Neural cell (in vitro differentiated cells): Measurements from ENCODE around the gene KCTD12.

ENCODE experiments used
- CTCF ChIP-seq: fragments of 450-650 bp; IDR thresholded peaks from 2 replicates; pipeline ENCODE4 v1.5.1; 2014; ENCODE audit warnings: antibody characterized with exemption, mild to moderate bottlenecking, moderate library complexity; ENCODE audit not compliant: poor library complexity, severe bottlenecking
- EZH2 ChIP-seq: fragments of 200-600, 300-800 bp; shearing (Covaris generic), sonication (generic); IDR thresholded peaks from 2 replicates; pipeline ENCODE4 v1.6.1; 2014; ENCODE audit warnings: antibody characterized with exemption, low read length, borderline replicate concordance, mild to moderate bottlenecking; ENCODE audit not compliant: insufficient read depth, poor library complexity, severe bottlenecking
- MXI1 ChIP-seq: fragments of 450-650 bp; conservative IDR thresholded peaks from 2 replicates; pipeline ENCODE4 v1.6.1; 2014; ENCODE audit warnings: antibody characterized with exemption, mild to moderate bottlenecking; ENCODE audit not compliant: poor library complexity, severe bottlenecking
- RAD21 ChIP-seq: fragments of 450-650 bp; conservative IDR thresholded peaks from 2 replicates; pipeline ENCODE4 v1.6.1; 2014; ENCODE audit warnings: antibody characterized with exemption, mild to moderate bottlenecking, moderate library complexity

GRCh38 chr13:76894401-76895110 is 8.4 kb upstream of the KCTD12 start:
- TF ChIP-seq CTCF (no peak), EZH2 (no peak), RAD21 (no peak), MXI1 (no peak)
